Suprapubic skin (tissue), 4 donors: Measurements from ENCODE around the gene RND3. TPM values are rescaled to one million over a fixed set of nuclear protein-coding genes. Genes with fewer than 3 reads are reported as not detected.

Experiments used
- DNase-seq, 2 donors: peaks; one replicate each; pipeline ENCODE4 v3.0.0-alpha.2; 2019; ENCODE audit warnings: low spot score in 2 of 2
- H3K27ac ChIP-seq: fragments of 200-600 bp; sonication (generic); one replicate; pipeline ENCODE4 v1.5.1; 2019
- H3K27me3 ChIP-seq: fragments of 200-600 bp; sonication (generic); one replicate; pipeline ENCODE4 v1.5.1; 2019
- H3K36me3 ChIP-seq: fragments of 200-600 bp; sonication (generic); one replicate; pipeline ENCODE4 v1.5.1; 2019
- H3K4me1 ChIP-seq: fragments of 200-600 bp; sonication (generic); one replicate; pipeline ENCODE4 v1.5.1; 2019
- H3K4me3 ChIP-seq: fragments of 200-600 bp; sonication (generic); one replicate; pipeline ENCODE4 v1.5.1; 2019; ENCODE audit warnings: mild to moderate bottlenecking
- H3K9me3 ChIP-seq: fragments of 200-600 bp; sonication (generic); one replicate; pipeline ENCODE4 v1.5.1; 2019
- EP300 ChIP-seq: sonication (generic); formaldehyde crosslinking; IDR thresholded peaks from one replicate; pipeline ENCODE4 v1.6.1; 2017; ENCODE audit warnings: antibody characterized with exemption
- POLR2A ChIP-seq, 2 donors: fragments of 450-650 bp; IDR thresholded peaks; one replicate each; pipeline ENCODE4 v1.6.1; 2017; ENCODE audit warnings: antibody characterized with exemption in 2 of 2, mild to moderate bottlenecking in 2 of 2, moderate library complexity in 2 of 2
- POLR2AphosphoS5 ChIP-seq, 3 donors: sonication (generic); formaldehyde crosslinking; IDR thresholded peaks; one replicate each; pipeline ENCODE4 v1.6.1; 2017; ENCODE audit warnings: antibody characterized with exemption in 3 of 3
- WGBS: methylation state at CpG from one replicate; pipeline ENCODE4 v1.1.5; 2018; 5-methylcytosine and 5-hydroxymethylcytosine counted together
- total RNA-seq, 4 donors: library from RNA; depleted of rRNA; stranded (reverse); fragments of >200 nt; gene quantifications; one replicate each; pipeline ENCODE4 v1.1.0, GENCODE V29; 2016
- TF ChIP-seq, protein P1 (sequence below), 2 donors: fragments of 200-600 bp in 1 of 2; fragments of 450-650 bp in 1 of 2; sonication (generic) in 1 of 2; IDR thresholded peaks; one replicate each; pipeline ENCODE4 v1.5.1; 2016 to 2019; ENCODE audit warnings: antibody characterized with exemption in 2 of 2, mild to moderate bottlenecking in 1 of 2, moderate library complexity in 1 of 2

RND3 gene
- total RNA-seq, 4 donors from 2014 or later = 45.7 to 65.3 (median 56.9) TPM

DNA sequence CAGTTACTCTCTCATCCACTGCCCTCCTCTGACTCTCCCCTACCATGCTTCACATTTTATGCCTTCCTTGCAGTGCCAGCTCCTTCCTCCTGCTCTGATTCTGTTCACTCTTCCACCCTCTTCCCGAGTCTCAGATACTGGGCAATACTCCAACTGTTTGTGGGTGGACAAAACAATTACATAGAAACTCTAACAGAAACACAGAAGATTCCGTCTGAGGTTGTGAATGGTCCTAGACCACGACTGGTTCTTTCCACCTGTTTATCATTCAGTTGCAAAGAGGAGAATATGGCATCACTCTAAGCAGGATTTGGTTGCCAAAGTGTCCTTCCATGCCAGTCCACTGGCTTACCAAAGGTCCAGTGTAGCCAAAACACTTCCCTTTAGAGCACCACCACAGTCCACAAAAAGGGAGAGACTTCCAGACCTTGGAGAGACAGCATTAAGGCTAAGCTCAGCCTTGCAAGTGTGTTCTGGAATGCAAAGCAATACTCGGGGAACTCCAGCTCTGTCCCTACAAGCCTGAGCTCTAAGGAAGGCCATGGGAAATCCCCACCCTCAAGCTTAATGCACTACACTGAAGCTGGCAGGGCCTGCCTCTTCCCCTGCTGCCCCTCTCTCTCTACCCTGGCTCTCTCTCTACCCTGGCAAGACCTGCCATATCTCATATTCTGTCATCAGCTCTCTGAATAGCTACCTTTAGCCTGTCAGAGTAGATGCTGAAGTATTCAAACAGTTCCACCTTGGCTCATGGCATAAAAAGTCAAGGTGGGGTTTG lies 33.6 kb upstream of the RND3 start:
- no peak for DNase-seq
- no peaks in the 10 kb centered on the region for H3K9me3 ChIP-seq
- WGBS = 11% methylated on average over 4 of the region's 4 CpGs
- no peaks in the 10 kb centered on the region for H3K36me3 ChIP-seq
- no peak overlapping the region for H3K4me3 ChIP-seq
- no peak for TF ChIP-seq POLR2AphosphoS5 (IDR thresholded peaks at IDR 0.05)
- TF ChIP-seq EP300 = no peak
- H3K27me3 ChIP-seq = no peaks in the 10 kb centered on the region
- H3K4me1 ChIP-seq = peaks cover 30% of the 10 kb centered on the region
- H3K27ac ChIP-seq = peak overlapping the region; percentile 49

DNA sequence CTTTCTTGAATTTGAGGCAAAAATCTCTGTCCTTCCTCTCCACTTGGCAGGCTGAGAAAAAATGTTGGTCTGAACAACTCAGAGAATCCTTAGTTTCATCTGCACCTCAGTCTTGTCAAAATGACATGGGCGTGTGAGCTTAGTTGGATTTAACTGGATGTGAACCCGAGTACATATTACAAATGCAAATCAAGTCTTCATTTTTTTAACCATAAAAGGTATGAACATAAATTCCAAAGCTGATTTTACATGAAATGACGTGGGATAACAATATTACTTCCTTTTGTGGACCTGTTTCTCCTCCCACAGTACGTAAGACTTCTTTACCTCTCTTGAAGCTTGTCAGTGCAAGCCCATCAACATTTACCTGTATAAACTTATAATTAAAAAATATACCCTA lies 32.6 kb upstream of the RND3 start:
- Histone ChIP-seq H3K36me3 (no peaks in the 10 kb centered on the region), H3K9me3 (no peaks in the 10 kb centered on the region), H3K4me1 (peaks cover 29% of the 10 kb centered on the region), H3K27me3 (no peaks in the 10 kb centered on the region), H3K27ac (no peak overlapping the region), H3K4me3 (no peak overlapping the region)
- no peak for DNase-seq
- 47% methylated on average over 4 of the region's 4 CpGs for WGBS
- no peak for TF ChIP-seq EP300
- TF ChIP-seq POLR2A (IDR thresholded peaks at IDR 0.05) = no peak
- TF ChIP-seq POLR2AphosphoS5 (IDR thresholded peaks at IDR 0.05) = no peak
- TF ChIP-seq, protein P1, sequence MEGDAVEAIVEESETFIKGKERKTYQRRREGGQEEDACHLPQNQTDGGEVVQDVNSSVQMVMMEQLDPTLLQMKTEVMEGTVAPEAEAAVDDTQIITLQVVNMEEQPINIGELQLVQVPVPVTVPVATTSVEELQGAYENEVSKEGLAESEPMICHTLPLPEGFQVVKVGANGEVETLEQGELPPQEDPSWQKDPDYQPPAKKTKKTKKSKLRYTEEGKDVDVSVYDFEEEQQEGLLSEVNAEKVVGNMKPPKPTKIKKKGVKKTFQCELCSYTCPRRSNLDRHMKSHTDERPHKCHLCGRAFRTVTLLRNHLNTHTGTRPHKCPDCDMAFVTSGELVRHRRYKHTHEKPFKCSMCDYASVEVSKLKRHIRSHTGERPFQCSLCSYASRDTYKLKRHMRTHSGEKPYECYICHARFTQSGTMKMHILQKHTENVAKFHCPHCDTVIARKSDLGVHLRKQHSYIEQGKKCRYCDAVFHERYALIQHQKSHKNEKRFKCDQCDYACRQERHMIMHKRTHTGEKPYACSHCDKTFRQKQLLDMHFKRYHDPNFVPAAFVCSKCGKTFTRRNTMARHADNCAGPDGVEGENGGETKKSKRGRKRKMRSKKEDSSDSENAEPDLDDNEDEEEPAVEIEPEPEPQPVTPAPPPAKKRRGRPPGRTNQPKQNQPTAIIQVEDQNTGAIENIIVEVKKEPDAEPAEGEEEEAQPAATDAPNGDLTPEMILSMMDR (IDR thresholded peaks at IDR 0.05) = no peak

DNA sequence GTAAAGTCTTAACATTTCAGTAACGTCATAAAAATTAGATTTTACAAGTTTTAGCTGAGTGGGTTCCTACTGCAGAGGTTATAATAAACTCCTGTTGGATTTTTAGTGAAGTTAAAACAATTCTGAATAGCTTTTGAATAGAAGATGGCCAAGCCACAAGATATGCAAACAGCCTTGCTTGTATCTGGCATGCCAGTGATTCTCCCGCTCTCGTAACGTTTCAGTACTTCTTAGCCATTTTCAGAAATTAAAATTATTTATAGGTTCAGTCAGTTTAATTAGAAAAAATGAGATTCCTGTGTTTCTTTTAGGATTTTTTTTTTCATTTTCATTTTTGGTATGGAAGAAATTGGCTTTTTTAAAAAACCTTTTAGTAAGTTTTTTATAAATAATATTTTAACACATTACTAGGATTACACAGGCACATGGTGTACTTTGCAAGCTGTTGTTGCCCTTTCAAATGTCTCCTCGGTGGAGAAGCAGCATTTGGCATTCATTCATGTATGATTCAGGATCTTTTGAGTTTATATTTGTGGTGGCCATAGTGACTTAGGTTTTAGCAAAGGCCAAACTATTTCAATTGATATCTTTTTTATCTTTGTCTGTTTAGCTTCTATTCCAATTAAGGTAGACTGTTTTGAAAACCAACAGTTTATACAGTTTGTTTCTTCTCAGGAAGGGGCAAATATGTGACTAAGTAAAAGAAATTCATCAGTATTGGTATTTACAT lies 30.6 kb upstream of the RND3 start:
- Histone ChIP-seq H3K27me3 (no peaks in the 10 kb centered on the region), H3K36me3 (no peaks in the 10 kb centered on the region), H3K4me1 (peaks cover 29% of the 10 kb centered on the region), H3K9me3 (no peaks in the 10 kb centered on the region), H3K4me3 (no peak overlapping the region), H3K27ac (peak overlapping the region; percentile 71)
- TF ChIP-seq, protein P1 (IDR thresholded peaks at IDR 0.05) = no peak
- no peak for TF ChIP-seq POLR2A (IDR thresholded peaks at IDR 0.05)
- TF ChIP-seq EP300 = no peak
- TF ChIP-seq POLR2AphosphoS5 (IDR thresholded peaks at IDR 0.05) = peak in 1 of 3 donors; percentile 52
- WGBS = 56% methylated on average over 5 of the region's 5 CpGs
- DNase-seq = no peak

DNA sequence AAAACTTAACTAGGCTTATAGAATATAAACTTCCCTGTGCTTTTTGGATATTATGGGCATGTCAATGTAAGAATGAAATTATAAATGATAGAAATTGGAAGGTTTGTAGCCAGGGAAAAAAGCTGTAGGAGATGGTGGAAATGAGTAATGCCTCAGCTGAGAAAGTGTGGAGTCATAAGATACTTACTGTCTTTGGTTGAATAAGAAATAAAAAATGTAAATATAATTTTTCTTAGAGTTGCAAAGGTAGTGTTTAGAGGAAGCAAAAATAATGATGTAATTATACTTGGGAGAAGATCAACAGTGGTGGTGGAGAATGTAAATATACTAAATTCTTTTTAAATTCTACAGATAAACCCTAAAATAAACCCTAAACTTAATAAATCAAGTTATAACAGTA lies 26.2 kb upstream of the RND3 start:
- Histone ChIP-seq H3K36me3 (no peaks in the 10 kb centered on the region), H3K27ac (no peak overlapping the region), H3K4me1 (peaks cover 5% of the 10 kb centered on the region), H3K27me3 (no peaks in the 10 kb centered on the region), H3K4me3 (no peak overlapping the region), H3K9me3 (no peaks in the 10 kb centered on the region)
- DNase-seq = no peak
- no peak for TF ChIP-seq POLR2A (IDR thresholded peaks at IDR 0.05)
- TF ChIP-seq EP300 = no peak
- TF ChIP-seq, protein P1 (IDR thresholded peaks at IDR 0.05) = no peak
- TF ChIP-seq POLR2AphosphoS5 (IDR thresholded peaks at IDR 0.05) = no peak

DNA sequence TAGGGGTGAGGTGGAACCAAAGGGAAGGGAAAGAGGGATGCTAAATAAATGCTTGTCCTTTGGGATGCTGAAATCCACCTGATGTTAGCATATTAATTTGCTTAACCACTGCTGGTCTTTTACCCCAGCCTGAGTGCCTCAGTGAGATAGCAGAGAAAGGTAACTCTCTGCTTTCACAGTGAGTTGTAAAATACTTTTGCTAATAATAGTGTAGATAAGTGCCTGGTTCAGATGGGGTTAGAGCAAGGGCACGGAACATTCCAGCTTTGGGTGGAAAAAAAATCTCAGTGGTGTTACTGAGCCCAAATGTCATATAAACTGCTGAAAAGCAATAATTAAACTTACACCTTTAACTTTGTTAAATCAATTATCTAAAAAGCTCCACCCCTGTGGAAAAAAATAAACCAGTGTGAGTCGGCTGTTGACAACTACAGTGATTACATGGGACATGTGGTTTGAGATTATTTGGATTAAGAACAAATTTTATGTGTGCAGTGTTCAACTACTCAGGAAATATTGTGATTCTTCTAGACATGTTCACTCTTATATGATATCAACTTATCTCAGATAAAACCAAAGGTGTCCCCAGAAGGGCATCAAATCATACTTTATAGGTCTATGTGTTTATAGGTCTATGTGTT lies 21.1 kb upstream of the RND3 start:
- Histone ChIP-seq H3K4me3 (no peak overlapping the region), H3K9me3 (no peaks in the 10 kb centered on the region), H3K27ac (no peak overlapping the region), H3K27me3 (no peaks in the 10 kb centered on the region), H3K36me3 (no peaks in the 10 kb centered on the region), H3K4me1 (no peaks in the 10 kb centered on the region)
- TF ChIP-seq POLR2A (IDR thresholded peaks at IDR 0.05) (no peak), EP300 (no peak), POLR2AphosphoS5 (IDR thresholded peaks at IDR 0.05) (no peak)
- TF ChIP-seq, protein P1 (IDR thresholded peaks at IDR 0.05) = no peak
- DNase-seq = no peak
- 54% methylated on average over 2 of the region's 2 CpGs for WGBS
